Endodermal cell (in vitro differentiated cells): ENCODE results near the gene ENDOG. TPM values are rescaled to one million over a fixed set of nuclear protein-coding genes. Genes with fewer than 3 reads are reported as not detected.
A peak's percentile ranks its signal among the peaks of the same experiment; 100 is the strongest.

Experiments used
- DNase-seq: peaks from one replicate; pipeline ENCODE4 v3.0.0-alpha.2; 2017
- H3K27ac ChIP-seq: 2 replicates; pipeline ENCODE4 v1.5.1; 2013; ENCODE audit warnings: mild to moderate bottlenecking, low read depth, low read length, moderate library complexity
- H3K27me3 ChIP-seq: 2 replicates; pipeline ENCODE4 v1.6.1; 2013; ENCODE audit warnings: mild to moderate bottlenecking, low read length, moderate library complexity; ENCODE audit not compliant: insufficient read depth, control insufficient read depth, poor library complexity, severe bottlenecking
- H3K36me3 ChIP-seq: 2 replicates; pipeline ENCODE4 v1.7.0; 2013; ENCODE audit warnings: mild to moderate bottlenecking, low read length, moderate library complexity; ENCODE audit not compliant: control insufficient read depth, insufficient read depth
- H3K4me1 ChIP-seq: one replicate; pipeline ENCODE4 v1.7.0; 2013; ENCODE audit warnings: low read length; ENCODE audit not compliant: control insufficient read depth, insufficient read depth
- H3K4me3 ChIP-seq: 2 replicates; pipeline ENCODE4 v1.5.1; 2013; ENCODE audit warnings: mild to moderate bottlenecking, low read length, moderate library complexity
- H3K9ac ChIP-seq: 2 replicates; pipeline ENCODE4 v1.6.1; 2013; ENCODE audit warnings: mild to moderate bottlenecking, low read length, moderate library complexity; ENCODE audit not compliant: poor library complexity, severe bottlenecking; ENCODE audit errors: extremely low read depth
- H3K9me3 ChIP-seq: 2 replicates; pipeline ENCODE4 v1.6.1; 2013; ENCODE audit warnings: mild to moderate bottlenecking, low read length, moderate library complexity; ENCODE audit not compliant: control insufficient read depth
- H3K27ac Mint-ChIP-seq: 2 replicates; pipeline ENCODE4 v1.8.0; 2020; ENCODE audit warnings: mixed read lengths
- H3K27me3 Mint-ChIP-seq: 2 replicates; pipeline ENCODE4 v1.8.0; 2021; ENCODE audit warnings: mild to moderate bottlenecking, mixed read lengths; ENCODE audit not compliant: insufficient read depth
- H3K36me3 Mint-ChIP-seq: 2 replicates; pipeline ENCODE4 v1.8.0; 2020; ENCODE audit warnings: low read depth, mixed read lengths
- H3K4me1 Mint-ChIP-seq: 2 replicates; pipeline ENCODE4 v1.8.0; 2020; ENCODE audit warnings: mixed read lengths
- H3K4me3 Mint-ChIP-seq: 2 replicates; pipeline ENCODE4 v1.8.0; 2020; ENCODE audit warnings: mild to moderate bottlenecking, moderate library complexity, mixed read lengths
- H3K9me3 Mint-ChIP-seq: 2 replicates; pipeline ENCODE4 v1.8.0; 2020; ENCODE audit warnings: mild to moderate bottlenecking, mixed read lengths
- CTCF ChIP-seq: fragments of 200-600 bp; sonication (generic); conservative IDR thresholded peaks from 2 replicates; pipeline ENCODE4 v1.5.0; 2021; ENCODE audit warnings: antibody characterized with exemption, mild to moderate bottlenecking
- WGBS, 2 experiments: methylation state at CpG; one replicate each; pipeline versions ENCODE4 v1.1.5 to v1.1.7; 2013; ENCODE audit warnings: missing lambda C conversion rate in 2 of 2, mixed read lengths in 1 of 2; ENCODE audit not compliant: insufficient coverage in 1 of 2, insufficient read length in 1 of 2; 5-methylcytosine and 5-hydroxymethylcytosine counted together
- total RNA-seq, 2 donors: library from RNA; stranded (reverse); fragmentation: NEBNext Ultra II Directional in 1 of 2; extraction: Animal tissue kit (Norgen Biotek cat#: 25700) in 1 of 2; gene quantifications; 2 replicates in 1 of 2; 3 replicates in 1 of 2; pipeline ENCODE4 v1.2.1, GENCODE V29; 2021

Gene ENDOG
- total RNA-seq, 2 donors from 2014 or later, result 15.5 to 15.7 TPM

- WGBS, 2 experiments, result 97% methylated on average over 20 to 28 of the region's 28 CpGs
- Histone ChIP-seq H3K9ac (no peak overlapping the region), H3K9me3 (no peaks in the 10 kb centered on the region), H3K27ac (no peak overlapping the region), H3K4me3 (no peak overlapping the region), H3K4me1 (no peaks in the 10 kb centered on the region), H3K36me3 (peaks cover 4% of the 10 kb centered on the region), H3K27me3 (no peaks in the 10 kb centered on the region)
- H3K27me3 Mint-ChIP-seq, result no peaks in the 10 kb centered on the region
- DNase-seq, result no peak
- H3K4me3 Mint-ChIP-seq, result no peak overlapping the region
- no peak for TF ChIP-seq CTCF
- peaks cover 7% of the 10 kb centered on the region for H3K4me1 Mint-ChIP-seq
- H3K36me3 Mint-ChIP-seq, result peaks cover 33% of the 10 kb centered on the region
- no peaks in the 10 kb centered on the region for H3K9me3 Mint-ChIP-seq
- no peak overlapping the region for H3K27ac Mint-ChIP-seq
Measured at GRCh38 chr9:128835246-128836210, 17.2 kb downstream of the ENDOG start.

GRCh38 chr9:128836509-128837145 is 18.3 kb downstream of the ENDOG start:
- Histone ChIP-seq H3K27ac (no peak overlapping the region), H3K4me1 (no peaks in the 10 kb centered on the region), H3K9me3 (no peaks in the 10 kb centered on the region), H3K27me3 (no peaks in the 10 kb centered on the region), H3K9ac (no peak overlapping the region), H3K36me3 (peaks cover 4% of the 10 kb centered on the region), H3K4me3 (no peak overlapping the region)
- 93 to 95% methylated on average over 14 of the region's 14 CpGs for WGBS, 2 experiments
- Mint-ChIP-seq H3K36me3 (peaks cover 38% of the 10 kb centered on the region), H3K27me3 (no peaks in the 10 kb centered on the region), H3K4me3 (no peak overlapping the region), H3K4me1 (peaks cover 7% of the 10 kb centered on the region), H3K27ac (no peak overlapping the region), H3K9me3 (no peaks in the 10 kb centered on the region)
- no peak for DNase-seq
- TF ChIP-seq CTCF, result no peak

GRCh38 chr9:128838338-128838737 is 20.0 kb downstream of the ENDOG start:
- DNase-seq, result no peak
- no peak overlapping the region for H3K9ac ChIP-seq
- H3K27ac ChIP-seq, result no peak overlapping the region
- H3K4me1 ChIP-seq, result no peaks in the 10 kb centered on the region
- no peaks in the 10 kb centered on the region for H3K27me3 ChIP-seq
- no peak overlapping the region for H3K4me3 ChIP-seq
- H3K36me3 ChIP-seq, result peaks cover 4% of the 10 kb centered on the region
- peak overlapping the region; percentile 49 for H3K27ac Mint-ChIP-seq
- H3K4me1 Mint-ChIP-seq, result peaks cover 7% of the 10 kb centered on the region
- H3K27me3 Mint-ChIP-seq, result no peaks in the 10 kb centered on the region
- no peak overlapping the region for H3K4me3 Mint-ChIP-seq
- H3K36me3 Mint-ChIP-seq, result peaks cover 35% of the 10 kb centered on the region
- H3K9me3 Mint-ChIP-seq, result no peaks in the 10 kb centered on the region
- TF ChIP-seq CTCF, result no peak
- H3K9me3 ChIP-seq, result no peaks in the 10 kb centered on the region
- WGBS, 2 experiments, result 84 to 90% methylated on average over 2 to 3 of the region's 3 CpGs
